ENCODE measurements around the gene RAB15. TPM values are rescaled to one million over a fixed set of nuclear protein-coding genes. Genes with fewer than 3 reads are reported as not detected.

Gene RAB15
- total RNA-seq, 2 experiments from 2014 or later = 4.8 to 5.3 TPM

DNA sequence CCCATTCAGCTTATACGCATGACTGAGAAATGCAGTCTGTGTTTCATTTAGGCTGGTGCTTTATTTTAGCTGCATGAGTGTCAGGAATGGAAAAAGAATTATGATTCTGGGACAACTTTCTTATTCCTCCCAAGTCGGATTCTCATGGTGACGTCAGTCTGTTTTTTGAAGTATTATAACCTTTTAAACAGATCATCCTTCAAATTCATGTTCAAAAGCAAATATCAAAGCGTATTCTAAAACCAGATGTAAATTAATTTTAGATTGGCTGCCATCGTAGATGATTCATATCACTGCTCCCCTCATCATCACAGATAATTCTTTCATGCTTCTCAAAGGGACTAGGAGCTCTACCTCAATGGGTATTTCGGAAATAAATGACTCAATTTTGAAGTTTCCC is 29.6 kb upstream of the RAB15 start:
- ChIA-PET POLR2A (interaction anchor here (3.1 kb wide), 1 partner anchor 15 kb away, joined by 17 read pairs; the partner anchor contains the start of gene FNTB), CTCF (interaction anchor here (3.8 kb wide), 1 partner anchor 15 kb away, joined by 16 read pairs; the partner anchor contains the start of gene FNTB)
- no peak for DNase-seq
- peaks cover 61% of the 10 kb centered on the region for H3K4me1 Mint-ChIP-seq (ENCODE audit: low read depth)
- no peak overlapping the region for H3K4me3 Mint-ChIP-seq
- H3K27ac Mint-ChIP-seq = no peak overlapping the region
- intact Hi-C loops (cut with micrococcal nuclease) = loop anchor here (2.0 kb wide), 1 partner anchor 15 kb away; the partner anchor contains the start of gene FNTB
- H3K27me3 Mint-ChIP-seq = no peaks in the 10 kb centered on the region
- peaks cover 6% of the 10 kb centered on the region for H3K36me3 Mint-ChIP-seq
- no peaks in the 10 kb centered on the region for H3K9me3 Mint-ChIP-seq

DNA sequence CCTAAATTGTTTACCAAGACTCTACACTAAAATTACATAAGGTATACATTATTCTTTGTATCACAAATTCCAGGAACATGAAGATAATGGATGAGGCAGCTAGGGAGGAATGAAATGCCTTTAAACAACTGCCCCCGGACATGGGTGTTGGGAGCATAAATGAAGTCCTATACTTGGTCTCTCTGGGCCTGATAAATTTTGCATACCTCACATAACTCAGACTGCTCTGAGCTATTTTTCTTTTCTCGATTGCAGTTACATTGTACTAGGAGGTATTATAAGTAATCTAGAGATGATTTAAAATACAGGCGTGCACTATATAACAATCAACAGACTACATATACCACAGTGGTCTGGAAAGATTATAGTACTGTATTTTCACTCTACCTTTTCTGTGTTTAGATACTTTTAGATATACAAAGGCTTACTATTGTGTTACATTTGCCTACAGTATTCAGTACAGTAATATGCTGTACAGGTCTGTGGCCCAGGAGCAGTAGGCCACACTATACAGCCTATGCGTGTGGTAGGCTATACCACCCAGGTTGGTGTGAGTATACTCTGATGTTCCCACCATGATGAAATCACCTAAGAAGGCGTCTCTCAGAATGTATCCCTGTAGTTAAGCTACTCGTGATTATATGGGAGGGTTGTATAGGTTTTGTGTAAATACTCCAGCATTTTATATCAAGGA is 28.9 kb upstream of the RAB15 start:
- Mint-ChIP-seq H3K27me3 (no peaks in the 10 kb centered on the region), H3K9me3 (no peaks in the 10 kb centered on the region), H3K27ac (no peak overlapping the region), H3K4me3 (no peak overlapping the region), H3K4me1 (ENCODE audit: low read depth) (peaks cover 63% of the 10 kb centered on the region), H3K36me3 (peaks cover 4% of the 10 kb centered on the region)
- POLR2A ChIA-PET = interaction anchor here (3.1 kb wide), 1 partner anchor 15 kb away, joined by 17 read pairs; the partner anchor contains the start of gene FNTB
- no peak for DNase-seq
- intact Hi-C loops (cut with micrococcal nuclease) = no loop called here
- CTCF ChIA-PET = interaction anchor here (0.9 to 3.8 kb wide), 2 partner anchors 14 to 16 kb away, joined by 3 to 16 read pairs; partner anchors contain the start of gene FNTB

DNA sequence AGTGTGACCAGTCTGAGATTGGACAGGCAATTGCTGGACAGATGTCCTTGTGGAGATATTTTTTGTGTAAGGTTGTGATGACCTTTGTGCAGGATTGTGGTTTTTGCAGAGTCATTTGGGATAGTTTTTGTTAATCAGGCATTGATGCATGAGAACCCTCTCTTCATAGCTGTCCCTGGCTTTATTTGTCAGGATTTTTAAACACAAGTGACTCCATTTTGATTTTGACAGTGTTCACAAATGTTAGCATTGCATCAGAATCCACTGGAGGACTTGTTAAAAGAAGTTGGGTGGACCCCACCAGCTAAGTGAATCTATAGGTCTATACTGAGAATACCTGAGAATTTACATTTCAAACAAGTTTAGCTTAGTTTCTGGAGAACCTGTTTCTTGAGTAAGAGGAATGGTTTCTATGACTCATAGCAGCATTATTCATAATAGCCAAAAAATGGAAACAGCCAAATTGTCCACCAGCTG is 26.4 kb upstream of the RAB15 start:
- peak overlapping the region; percentile 38 for H3K27ac Mint-ChIP-seq
- ChIA-PET CTCF (interaction anchor here (0.9 to 2.0 kb wide), 5 partner anchors 9 to 175 kb away, joined by 3 to 9 read pairs (median 7); partner anchors contain the start of gene FNTB), POLR2A (interaction anchor here (1.1 to 1.3 kb wide), 2 partner anchors 9 to 11 kb away, joined by 4 to 6 read pairs; no protein-coding TSS in a partner anchor)
- DNase-seq = no peak
- no peaks in the 10 kb centered on the region for H3K27me3 Mint-ChIP-seq
- peaks cover 3% of the 10 kb centered on the region for H3K36me3 Mint-ChIP-seq
- intact Hi-C loops (cut with micrococcal nuclease) = loop anchor here (5.0 kb wide), 1 partner anchor 289 kb away; no protein-coding TSS in a partner anchor
- H3K4me1 Mint-ChIP-seq (ENCODE audit: low read depth) = peaks cover 53% of the 10 kb centered on the region
- H3K9me3 Mint-ChIP-seq = no peaks in the 10 kb centered on the region
- H3K4me3 Mint-ChIP-seq = no peak overlapping the region

DNA sequence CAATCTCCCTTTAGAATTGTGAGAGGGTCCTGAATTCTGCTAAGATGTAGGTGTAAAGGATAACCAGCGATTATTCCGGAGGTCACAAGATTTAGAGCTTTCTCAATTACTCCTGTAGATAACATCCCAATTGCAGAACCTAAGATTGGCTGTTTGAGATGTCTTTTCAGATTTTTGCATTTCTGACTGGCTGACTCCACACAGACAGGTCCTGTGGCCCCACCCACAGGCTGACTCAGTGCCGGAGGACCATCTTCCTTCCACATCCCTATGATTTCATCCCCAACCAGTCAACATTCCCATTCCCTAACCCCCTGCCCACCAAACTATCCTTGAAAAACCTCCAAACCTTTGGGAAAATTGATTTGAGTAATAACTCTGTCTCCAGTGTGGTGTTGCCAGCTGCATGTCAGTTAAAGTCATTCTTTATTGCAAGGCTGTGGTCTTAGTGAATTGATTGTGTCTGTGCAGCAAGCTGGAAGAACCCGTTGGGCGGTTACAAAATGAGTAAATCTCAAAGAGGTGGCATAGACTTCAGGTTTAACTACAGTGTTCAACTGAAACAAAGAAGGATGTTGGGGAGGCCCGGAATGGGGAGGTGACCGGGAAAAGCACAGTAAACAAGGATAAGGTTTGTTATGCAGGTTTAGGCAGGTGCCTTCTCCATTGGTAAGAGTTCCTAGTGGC is 25.1 kb upstream of the RAB15 start:
- DNase-seq = no peak
- POLR2A ChIA-PET = no interaction called here
- Mint-ChIP-seq H3K4me1 (ENCODE audit: low read depth) (peaks cover 48% of the 10 kb centered on the region), H3K36me3 (peaks cover 3% of the 10 kb centered on the region), H3K27ac (no peak overlapping the region), H3K9me3 (no peaks in the 10 kb centered on the region), H3K27me3 (no peaks in the 10 kb centered on the region), H3K4me3 (no peak overlapping the region)
- CTCF ChIA-PET = interaction anchor here (1.8 to 2.0 kb wide), 3 partner anchors 8 to 23 kb away, joined by 7 to 9 read pairs (median 8); partner anchors contain the start of gene FNTB
- intact Hi-C loops (cut with micrococcal nuclease) = loop anchor here (5.0 kb wide), 1 partner anchor 290 kb away; no protein-coding TSS in a partner anchor

DNA sequence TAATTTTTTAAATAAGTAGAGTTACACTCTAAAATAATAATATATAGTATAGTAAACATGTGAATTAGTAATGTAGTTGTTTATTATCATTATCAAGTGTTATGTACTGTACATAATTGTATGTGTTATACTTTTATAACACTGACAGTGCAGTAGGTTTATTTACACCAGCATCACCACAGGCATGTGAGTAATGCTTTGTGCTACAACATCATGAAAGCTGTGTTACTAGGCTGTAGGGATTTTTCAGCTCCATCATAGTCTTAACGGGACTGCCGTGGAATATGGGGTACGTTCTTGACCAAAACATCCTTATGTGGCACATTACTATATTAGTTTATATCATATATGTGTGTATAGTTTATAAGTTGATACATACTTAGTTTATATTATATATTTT is 23.2 kb upstream of the RAB15 start:
- H3K27me3 Mint-ChIP-seq = no peaks in the 10 kb centered on the region
- peaks cover 3% of the 10 kb centered on the region for H3K36me3 Mint-ChIP-seq
- intact Hi-C loops (cut with micrococcal nuclease) = loop anchor here (5.0 kb wide), 1 partner anchor 292 kb away; no protein-coding TSS in a partner anchor
- DNase-seq = no peak
- CTCF ChIA-PET = interaction anchor here (0.6 to 1.8 kb wide), 6 partner anchors 8 to 105 kb away, joined by 3 to 5 read pairs (median 3); partner anchors contain the start of gene FNTB
- POLR2A ChIA-PET = no interaction called here
- H3K4me3 Mint-ChIP-seq = no peak overlapping the region
- no peaks in the 10 kb centered on the region for H3K9me3 Mint-ChIP-seq
- H3K4me1 Mint-ChIP-seq (ENCODE audit: low read depth) = peaks cover 54% of the 10 kb centered on the region
- H3K27ac Mint-ChIP-seq = no peak overlapping the region

DNA sequence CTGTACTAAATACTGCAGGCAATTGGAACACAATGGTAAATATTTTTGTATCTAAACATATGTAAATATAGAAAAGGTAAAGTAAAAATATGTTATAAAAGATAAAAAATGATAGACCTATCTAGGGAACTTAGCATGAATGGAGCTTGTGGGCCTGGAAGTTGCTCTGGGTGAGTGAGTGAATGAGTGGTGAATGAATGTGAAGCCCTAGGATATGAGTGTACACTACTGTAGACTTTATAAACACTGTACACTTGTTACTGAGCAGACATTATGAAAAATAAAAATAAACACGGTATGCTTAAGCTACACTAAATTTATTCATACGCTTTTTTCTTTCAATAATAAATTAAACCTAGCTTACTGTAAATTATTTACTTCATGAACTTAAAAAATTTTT is 22.4 kb upstream of the RAB15 start:
- intact Hi-C loops (cut with micrococcal nuclease) = no loop called here
- ChIA-PET CTCF (interaction anchor here (0.6 to 1.8 kb wide), 5 partner anchors 8 to 37 kb away, joined by 3 to 5 read pairs (median 3); partner anchors contain the start of gene FNTB), POLR2A (no interaction called here)
- no peak for DNase-seq
- no peak overlapping the region for H3K4me3 Mint-ChIP-seq
- H3K4me1 Mint-ChIP-seq (ENCODE audit: low read depth) = peaks cover 57% of the 10 kb centered on the region
- no peaks in the 10 kb centered on the region for H3K9me3 Mint-ChIP-seq
- H3K27me3 Mint-ChIP-seq = no peaks in the 10 kb centered on the region
- peaks cover 6% of the 10 kb centered on the region for H3K36me3 Mint-ChIP-seq
- no peak overlapping the region for H3K27ac Mint-ChIP-seq

DNA sequence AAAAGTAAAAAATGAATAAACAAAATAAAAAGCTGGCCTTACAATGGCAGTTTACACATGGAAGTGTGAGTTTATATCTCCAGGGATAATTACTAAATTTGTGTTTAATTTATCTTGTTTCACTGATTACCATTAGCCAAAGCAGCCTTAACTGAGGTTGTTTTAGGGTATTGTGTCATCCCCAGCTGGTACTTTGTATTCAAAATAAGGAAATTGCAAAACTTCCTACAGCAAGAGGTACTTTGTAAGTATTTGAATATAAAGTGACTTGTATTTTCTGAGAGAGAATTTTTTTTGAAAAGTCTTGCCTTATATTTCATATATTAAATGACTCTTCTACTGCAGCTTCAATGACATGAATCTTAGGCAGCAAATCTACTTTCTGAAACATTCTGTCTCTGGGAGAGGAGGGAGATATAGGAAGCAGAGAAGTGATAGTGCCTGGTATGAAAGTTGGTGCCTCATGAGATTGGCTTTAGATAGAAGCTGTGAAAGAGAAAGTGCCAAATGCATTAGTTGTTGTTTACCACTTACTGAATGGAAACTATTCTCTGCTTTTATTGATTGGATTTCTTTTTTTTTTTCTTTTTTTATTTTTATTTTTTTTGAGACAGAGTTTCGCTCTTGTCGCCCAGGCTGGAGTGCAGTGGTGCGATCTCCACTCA is 21.3 kb upstream of the RAB15 start:
- H3K27ac Mint-ChIP-seq = no peak overlapping the region
- intact Hi-C loops (cut with micrococcal nuclease) = no loop called here

DNA sequence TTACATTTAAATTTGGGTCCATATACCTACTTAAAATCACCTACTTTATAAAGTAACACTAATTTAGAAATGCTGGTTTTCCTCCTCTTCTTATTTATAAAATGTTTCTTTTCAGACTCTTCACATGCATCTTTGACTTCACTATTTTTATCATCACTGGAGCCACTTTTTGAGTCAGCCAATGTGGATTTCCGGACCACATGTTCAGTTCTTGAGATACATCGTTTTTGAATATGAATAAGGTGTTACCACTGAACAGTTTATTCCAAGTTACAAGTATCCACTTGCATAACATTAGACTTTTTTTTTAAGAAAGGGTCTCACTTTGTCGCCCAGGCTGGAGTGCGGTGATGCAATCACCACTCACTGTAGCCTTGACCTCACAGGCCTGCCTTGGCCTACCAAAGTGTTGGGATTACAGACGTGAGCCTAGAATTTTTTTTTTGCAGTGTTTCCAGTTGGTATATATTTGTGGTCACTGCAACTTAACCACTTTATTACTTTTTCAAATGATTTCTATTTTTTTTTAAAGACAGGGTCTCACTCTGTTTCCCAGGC is 20.3 kb upstream of the RAB15 start:
- peaks cover 50% of the 10 kb centered on the region for H3K4me1 Mint-ChIP-seq (ENCODE audit: low read depth)
- H3K27me3 Mint-ChIP-seq = no peaks in the 10 kb centered on the region
- intact Hi-C loops (cut with micrococcal nuclease) = no loop called here
- DNase-seq = peak; percentile 28
- no peak overlapping the region for H3K27ac Mint-ChIP-seq
- peaks cover 5% of the 10 kb centered on the region for H3K36me3 Mint-ChIP-seq
- ChIA-PET CTCF (interaction anchor here (1.8 kb wide), 1 partner anchor 27 kb away, joined by 4 read pairs; no protein-coding TSS in a partner anchor), POLR2A (no interaction called here)
- no peaks in the 10 kb centered on the region for H3K9me3 Mint-ChIP-seq
- no peak overlapping the region for H3K4me3 Mint-ChIP-seq

More for the DNA sequence above, 21.3 kb upstream of the RAB15 start:
- no peak for DNase-seq
- H3K9me3 Mint-ChIP-seq = no peaks in the 10 kb centered on the region
- peaks cover 56% of the 10 kb centered on the region for H3K4me1 Mint-ChIP-seq (ENCODE audit: low read depth)
- ChIA-PET POLR2A (no interaction called here), CTCF (interaction anchor here (1.8 kb wide), 1 partner anchor 8 kb away, joined by 5 read pairs; no protein-coding TSS in a partner anchor)
- no peak overlapping the region for H3K4me3 Mint-ChIP-seq
- H3K36me3 Mint-ChIP-seq = peaks cover 6% of the 10 kb centered on the region
- H3K27me3 Mint-ChIP-seq = no peaks in the 10 kb centered on the region

DNA sequence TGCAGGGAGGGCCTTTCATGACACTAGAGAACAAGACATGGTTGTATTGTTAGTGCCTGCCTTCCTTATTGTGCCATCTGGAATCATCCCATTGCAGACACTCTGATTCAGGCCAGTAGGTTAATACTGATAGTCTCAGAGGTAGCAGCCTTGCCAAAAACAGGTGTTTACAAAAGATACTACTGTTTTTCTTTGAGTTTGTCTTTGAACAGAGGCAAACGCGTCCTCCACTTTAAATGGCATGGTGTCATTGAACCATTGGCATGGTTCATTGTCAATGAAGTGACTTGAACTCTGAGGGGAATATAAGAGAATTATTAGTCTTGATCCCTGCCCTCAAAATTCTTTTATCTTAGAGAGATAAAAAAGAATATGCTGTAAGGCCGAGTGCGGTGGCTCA is 18.8 kb upstream of the RAB15 start:
- no peak overlapping the region for H3K4me3 Mint-ChIP-seq
- no peak overlapping the region for H3K27ac Mint-ChIP-seq
- no peaks in the 10 kb centered on the region for H3K27me3 Mint-ChIP-seq
- CTCF ChIA-PET = interaction anchor here (1.0 to 1.3 kb wide), 2 partner anchors 29 to 99 kb away, joined by 3 to 4 read pairs; no protein-coding TSS in a partner anchor
- DNase-seq = no peak
- H3K4me1 Mint-ChIP-seq (ENCODE audit: low read depth) = peaks cover 44% of the 10 kb centered on the region
- intact Hi-C loops (cut with micrococcal nuclease) = no loop called here
- H3K36me3 Mint-ChIP-seq = peaks cover 3% of the 10 kb centered on the region
- POLR2A ChIA-PET = no interaction called here
- H3K9me3 Mint-ChIP-seq = no peaks in the 10 kb centered on the region

DNA sequence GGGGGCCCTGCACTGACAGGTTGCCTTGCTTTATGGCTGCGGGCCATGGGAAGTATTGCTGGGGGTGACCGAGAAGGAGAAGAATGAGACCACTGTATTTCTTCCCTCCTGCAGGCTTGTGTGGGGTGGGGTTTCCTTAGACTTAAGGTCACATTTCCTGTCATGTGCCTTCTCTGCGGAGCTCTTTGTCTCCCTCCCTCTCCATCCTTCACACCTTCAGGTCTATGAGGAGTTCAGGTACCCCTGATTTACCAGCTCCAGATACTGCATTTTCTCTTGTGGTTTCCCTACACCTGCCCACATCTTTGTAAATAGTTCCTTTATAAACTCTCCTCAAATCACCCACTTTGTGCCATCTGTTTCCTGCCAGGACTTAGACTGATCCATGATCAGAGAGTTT is 18.2 kb upstream of the RAB15 start:
- H3K36me3 Mint-ChIP-seq = peaks cover 3% of the 10 kb centered on the region
- intact Hi-C loops (cut with micrococcal nuclease) = no loop called here
- ChIA-PET POLR2A (interaction anchor here (1.5 kb wide), 1 partner anchor 8 kb away, joined by 6 read pairs; no protein-coding TSS in a partner anchor), CTCF (interaction anchor here (1.0 to 2.3 kb wide), 2 partner anchors 8 to 29 kb away, joined by 4 to 9 read pairs; no protein-coding TSS in a partner anchor)
- no peak for DNase-seq
- peaks cover 44% of the 10 kb centered on the region for H3K4me1 Mint-ChIP-seq (ENCODE audit: low read depth)
- H3K27ac Mint-ChIP-seq = peak overlapping the region; percentile 35
- H3K27me3 Mint-ChIP-seq = no peaks in the 10 kb centered on the region
- H3K4me3 Mint-ChIP-seq = no peak overlapping the region
- H3K9me3 Mint-ChIP-seq = no peaks in the 10 kb centered on the region

DNA sequence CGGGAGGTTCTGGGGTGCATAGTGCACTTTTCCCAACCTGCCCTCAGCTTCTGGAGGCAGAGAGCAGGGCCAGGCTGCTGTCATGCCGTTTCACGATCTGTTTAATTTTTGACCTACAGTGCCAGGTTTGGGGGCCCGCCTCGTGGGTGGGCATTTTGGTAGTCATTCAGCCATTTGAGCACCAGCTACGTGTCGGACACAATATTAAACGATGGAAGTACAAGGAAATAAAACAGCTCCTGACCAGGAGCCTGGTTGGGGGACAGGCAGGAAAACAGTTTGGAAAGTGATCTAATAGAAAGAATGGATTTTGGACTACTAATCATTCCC is 15.3 kb upstream of the RAB15 start:
- ChIA-PET CTCF (interaction anchor here (1.0 to 5.6 kb wide), 17 partner anchors 11 to 973 kb away, joined by 3 to 30 read pairs (median 4); partner anchors contain the start of genes CHURC1 and MAX), POLR2A (interaction anchor here (0.7 to 2.3 kb wide), 5 partner anchors 11 to 57 kb away, joined by 3 to 17 read pairs (median 4); no protein-coding TSS in a partner anchor)
- no peak for DNase-seq
- H3K27ac Mint-ChIP-seq = peak overlapping the region; percentile 98
- H3K4me1 Mint-ChIP-seq (ENCODE audit: low read depth) = peaks cover 44% of the 10 kb centered on the region
- H3K9me3 Mint-ChIP-seq = no peaks in the 10 kb centered on the region
- intact Hi-C loops (cut with micrococcal nuclease) = loop anchor here (1.0 to 10.0 kb wide), 9 partner anchors 15 to 857 kb away; partner anchors contain the start of genes CHURC1, FUT8 and MAX
- peak overlapping the region; percentile 98 for H3K4me3 Mint-ChIP-seq
- H3K27me3 Mint-ChIP-seq = no peaks in the 10 kb centered on the region
- peaks cover 3% of the 10 kb centered on the region for H3K36me3 Mint-ChIP-seq

Measured in activated CD4-positive, alpha-beta memory T cell treated with anti-CD3 and anti-CD28 coated beads for 36 hours (primary cell).